AG10803 (cell line): ENCODE measurements around the gene SRGAP1.

Source experiments
- DNase-seq: peaks from one replicate; pipeline ENCODE4 v3.0.0; 2010; ENCODE audit warnings: low read depth
- H3K4me3 ChIP-seq: 2 replicates; pipeline ENCODE4 v1.5.1; 2011; ENCODE audit warnings: mild to moderate bottlenecking, low read length, control low read depth
- CTCF ChIP-seq: conservative IDR thresholded peaks from 2 replicates; pipeline ENCODE4 v1.5.1; 2011; ENCODE audit warnings: mild to moderate bottlenecking, low read length, control low read depth, inconsistent platforms

SRGAP1 gene

GRCh38 chr12:63967358-63968145 lies 123.1 kb downstream of the SRGAP1 start:
- no peak overlapping the region for H3K4me3 ChIP-seq
- DNase-seq = peak; percentile 67
- no peak for TF ChIP-seq CTCF

- TF ChIP-seq CTCF = no peak
- H3K4me3 ChIP-seq = no peak overlapping the region
- DNase-seq = no peak
Measured at GRCh38 chr12:63968673-63969072, 124.2 kb downstream of the SRGAP1 start.

GRCh38 chr12:63976902-63977395 lies 132.4 kb downstream of the SRGAP1 start:
- H3K4me3 ChIP-seq = no peak overlapping the region
- no peak for TF ChIP-seq CTCF
- DNase-seq = no peak

GRCh38 chr12:63977441-63977840 lies 132.9 kb downstream of the SRGAP1 start:
- peak; percentile 36 for DNase-seq

GRCh38 chr12:63978519-63978918 lies 134.0 kb downstream of the SRGAP1 start:
- no peak for TF ChIP-seq CTCF
- H3K4me3 ChIP-seq = no peak overlapping the region
- DNase-seq = peak; percentile 79

More at GRCh38 chr12:63977441-63977840, 132.9 kb downstream of the SRGAP1 start:
- H3K4me3 ChIP-seq = no peak overlapping the region
- no peak for TF ChIP-seq CTCF

- H3K4me3 ChIP-seq = no peak overlapping the region
- no peak for DNase-seq
- TF ChIP-seq CTCF = no peak
Measured at GRCh38 chr12:63980211-63980610, 135.7 kb downstream of the SRGAP1 start.

- DNase-seq = no peak
- TF ChIP-seq CTCF = no peak
- no peak overlapping the region for H3K4me3 ChIP-seq
Measured at GRCh38 chr12:63981343-63981742, 136.8 kb downstream of the SRGAP1 start.
